Measurements from ENCODE around the gene FGF4. TPM values are rescaled to one million over a fixed set of nuclear protein-coding genes. Genes with fewer than 3 reads are reported as not detected.

The FGF4 gene
- total RNA-seq, 2 experiments from 2014 or later: not detected

DNA sequence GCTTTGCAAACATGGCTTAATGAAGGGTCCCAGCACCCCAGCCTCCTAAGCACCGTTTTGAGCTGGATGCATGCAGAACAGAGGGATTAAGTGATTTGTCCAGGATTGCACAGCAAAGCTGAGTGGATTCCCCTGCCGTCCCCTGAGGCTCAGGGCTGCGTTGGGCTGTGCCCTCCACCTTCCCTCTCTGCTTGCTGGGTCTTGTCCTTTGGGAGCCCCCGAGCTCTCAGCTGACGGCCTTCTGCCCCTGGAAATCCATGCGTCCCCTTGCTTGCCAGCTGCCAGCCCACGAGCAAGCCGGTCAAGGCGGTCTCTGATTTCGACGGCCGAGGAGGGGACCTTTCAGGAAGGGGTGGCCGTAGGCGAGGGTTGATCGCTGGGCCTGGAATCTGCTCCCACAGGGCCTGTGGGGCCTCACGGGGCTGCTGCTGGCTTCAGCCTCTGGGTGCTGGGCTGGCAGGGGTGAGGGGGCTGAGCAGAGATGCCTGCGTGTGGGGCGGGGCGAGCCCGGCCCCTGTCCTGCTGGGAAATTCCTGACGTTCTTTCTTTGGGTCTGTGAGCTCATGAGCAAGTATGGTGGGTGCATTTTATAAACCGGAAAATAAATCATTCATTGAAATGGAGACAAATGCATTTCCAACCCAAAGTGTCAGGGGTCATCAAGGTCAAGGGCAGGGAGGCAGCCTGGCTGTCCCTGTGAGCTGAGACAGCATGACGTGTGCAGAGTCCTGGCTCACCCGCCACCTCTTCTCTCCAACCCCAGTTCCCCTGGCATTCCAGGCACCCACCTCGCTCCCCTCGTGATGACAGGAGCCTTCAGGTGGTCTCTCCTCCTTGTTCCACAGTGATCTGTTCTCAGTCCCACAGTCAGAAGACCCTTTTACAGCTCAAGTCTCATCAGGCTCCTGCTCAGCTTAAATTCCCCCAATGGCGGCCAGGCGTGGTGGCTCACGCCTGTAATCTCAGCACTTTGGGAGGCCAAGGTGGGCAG lies 28.1 kb downstream of the FGF4 start:
- ChIA-PET POLR2A (no interaction called here), CTCF (no interaction called here)
- Mint-ChIP-seq H3K36me3 (ENCODE audit: low read depth) (no peaks in the 10 kb centered on the region), H3K4me1 (ENCODE audit: low read depth) (no peaks in the 10 kb centered on the region), H3K27ac (no peak overlapping the region), H3K9me3 (no peaks in the 10 kb centered on the region), H3K4me3 (no peak overlapping the region), H3K27me3 (peaks cover 6% of the 10 kb centered on the region)
- intact Hi-C loops (cut with micrococcal nuclease): no loop called here
- ATAC-seq (no peak), DNase-seq (no peak)
- TF ChIP-seq, protein P1, sequence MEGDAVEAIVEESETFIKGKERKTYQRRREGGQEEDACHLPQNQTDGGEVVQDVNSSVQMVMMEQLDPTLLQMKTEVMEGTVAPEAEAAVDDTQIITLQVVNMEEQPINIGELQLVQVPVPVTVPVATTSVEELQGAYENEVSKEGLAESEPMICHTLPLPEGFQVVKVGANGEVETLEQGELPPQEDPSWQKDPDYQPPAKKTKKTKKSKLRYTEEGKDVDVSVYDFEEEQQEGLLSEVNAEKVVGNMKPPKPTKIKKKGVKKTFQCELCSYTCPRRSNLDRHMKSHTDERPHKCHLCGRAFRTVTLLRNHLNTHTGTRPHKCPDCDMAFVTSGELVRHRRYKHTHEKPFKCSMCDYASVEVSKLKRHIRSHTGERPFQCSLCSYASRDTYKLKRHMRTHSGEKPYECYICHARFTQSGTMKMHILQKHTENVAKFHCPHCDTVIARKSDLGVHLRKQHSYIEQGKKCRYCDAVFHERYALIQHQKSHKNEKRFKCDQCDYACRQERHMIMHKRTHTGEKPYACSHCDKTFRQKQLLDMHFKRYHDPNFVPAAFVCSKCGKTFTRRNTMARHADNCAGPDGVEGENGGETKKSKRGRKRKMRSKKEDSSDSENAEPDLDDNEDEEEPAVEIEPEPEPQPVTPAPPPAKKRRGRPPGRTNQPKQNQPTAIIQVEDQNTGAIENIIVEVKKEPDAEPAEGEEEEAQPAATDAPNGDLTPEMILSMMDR (IDR thresholded peaks at IDR 0.05): no peak

DNA sequence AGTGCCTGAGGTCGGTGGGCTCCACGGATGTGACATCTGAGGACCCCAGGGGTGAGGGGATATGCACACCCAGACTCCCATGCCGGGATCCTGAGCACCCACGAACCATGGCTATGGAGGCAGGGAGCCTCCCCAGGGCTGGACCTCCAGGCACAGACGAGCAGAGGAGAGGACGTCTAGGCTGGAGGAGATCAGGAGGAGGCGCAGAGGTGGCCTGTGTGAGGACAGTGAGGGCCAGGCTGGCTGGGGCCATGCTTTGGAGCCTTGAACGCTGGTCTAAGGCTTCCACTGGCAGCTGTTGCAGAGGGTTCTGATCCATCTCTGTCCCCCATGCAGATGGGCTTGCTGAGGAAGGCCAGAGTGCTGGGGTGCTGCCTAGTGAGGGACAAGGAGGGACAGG lies 29.0 kb downstream of the FGF4 start:
- H3K36me3 Mint-ChIP-seq (ENCODE audit: low read depth): no peaks in the 10 kb centered on the region
- TF ChIP-seq, protein P1 (IDR thresholded peaks at IDR 0.05): no peak
- ATAC-seq: no peak

DNA sequence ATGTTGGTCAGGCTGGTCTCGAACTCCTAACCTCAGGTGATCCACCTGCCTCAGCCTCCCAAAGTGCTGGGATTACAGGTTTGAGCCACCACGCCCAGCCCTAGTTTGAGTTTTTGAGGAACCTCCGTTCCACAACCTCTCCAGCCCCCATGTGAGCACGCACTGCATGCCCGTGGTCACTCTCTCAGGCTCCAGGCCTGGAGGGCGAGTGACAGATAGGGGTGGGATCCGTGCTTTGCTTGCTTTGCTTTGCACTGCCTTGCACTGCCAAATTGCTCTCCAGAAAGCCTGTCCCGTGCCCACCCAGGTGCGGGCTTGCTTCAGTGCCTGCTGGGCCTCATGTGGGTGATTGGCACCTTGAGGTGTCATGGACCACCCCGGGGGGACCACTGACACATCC lies 29.9 kb downstream of the FGF4 start:
- ChIA-PET POLR2A (no interaction called here), CTCF (no interaction called here)
- intact Hi-C loops (cut with micrococcal nuclease): no loop called here
- no peaks in the 10 kb centered on the region for H3K36me3 Mint-ChIP-seq (ENCODE audit: low read depth)
- H3K9me3 Mint-ChIP-seq: no peaks in the 10 kb centered on the region
- H3K27ac Mint-ChIP-seq: no peak overlapping the region
- H3K4me3 Mint-ChIP-seq: no peak overlapping the region
- TF ChIP-seq, protein P1 (IDR thresholded peaks at IDR 0.05): no peak
- ATAC-seq (no peak), DNase-seq (no peak)
- H3K4me1 Mint-ChIP-seq (ENCODE audit: low read depth): no peaks in the 10 kb centered on the region
- peaks cover 6% of the 10 kb centered on the region for H3K27me3 Mint-ChIP-seq

More for the DNA sequence above, 29.0 kb downstream of the FGF4 start:
- Mint-ChIP-seq H3K4me3 (no peak overlapping the region), H3K4me1 (ENCODE audit: low read depth) (no peaks in the 10 kb centered on the region), H3K9me3 (no peaks in the 10 kb centered on the region), H3K27ac (no peak overlapping the region), H3K27me3 (peaks cover 6% of the 10 kb centered on the region)
- DNase-seq: no peak
- intact Hi-C loops (cut with micrococcal nuclease): no loop called here
- POLR2A ChIA-PET: no interaction called here
- CTCF ChIA-PET: no interaction called here

DNA sequence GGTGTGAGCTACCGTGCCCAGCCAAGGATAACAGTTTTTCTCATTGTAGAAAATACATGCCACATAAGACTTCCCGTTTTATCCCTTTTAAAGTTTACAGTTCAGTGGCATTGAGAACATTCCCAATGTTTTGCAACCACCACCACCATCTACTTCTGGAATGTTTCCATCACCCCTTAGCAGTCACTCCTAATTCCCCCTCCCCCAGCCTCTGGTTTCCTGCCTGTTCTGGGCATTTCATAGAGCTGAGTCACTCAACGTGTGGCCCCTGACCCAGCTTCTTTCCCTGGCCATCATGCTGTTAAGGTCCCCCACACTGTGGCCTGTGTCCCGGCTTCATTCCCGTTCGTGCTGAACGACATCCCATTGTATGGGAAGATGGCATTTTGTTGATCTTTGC lies 30.7 kb downstream of the FGF4 start:
- no peak for ATAC-seq
- intact Hi-C loops (cut with micrococcal nuclease): no loop called here
- Mint-ChIP-seq H3K27me3 (peaks cover 6% of the 10 kb centered on the region), H3K36me3 (ENCODE audit: low read depth) (no peaks in the 10 kb centered on the region), H3K4me3 (no peak overlapping the region), H3K9me3 (peaks cover 1% of the 10 kb centered on the region), H3K4me1 (ENCODE audit: low read depth) (no peaks in the 10 kb centered on the region), H3K27ac (no peak overlapping the region)
- DNase-seq: no peak
- POLR2A ChIA-PET: no interaction called here
- CTCF ChIA-PET: no interaction called here
- TF ChIP-seq, protein P1 (IDR thresholded peaks at IDR 0.05): no peak

DNA sequence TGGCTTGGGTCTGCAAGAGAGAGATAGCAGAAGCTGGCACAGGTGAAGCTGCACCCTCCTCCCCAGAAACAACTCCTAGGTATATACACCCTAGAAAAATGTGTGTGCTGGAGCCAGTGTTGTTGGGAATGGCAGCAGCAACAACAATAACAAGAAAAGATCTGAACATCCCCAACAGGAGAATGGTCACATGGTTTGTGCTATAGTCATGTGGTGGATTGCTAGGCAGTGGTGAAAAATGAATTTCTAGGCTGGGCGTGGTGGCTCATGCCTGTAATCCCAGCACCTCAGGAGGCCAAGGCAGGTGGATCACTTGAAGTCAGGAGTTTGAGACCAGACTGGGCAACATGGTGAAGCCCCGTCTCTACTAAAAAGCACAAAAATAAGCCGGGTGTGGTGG lies 40.3 kb downstream of the FGF4 start:
- CTCF ChIA-PET: no interaction called here
- POLR2A ChIA-PET: no interaction called here
- intact Hi-C loops (cut with micrococcal nuclease): no loop called here
- DNase-seq (no peak), ATAC-seq (no peak)
- Mint-ChIP-seq H3K9me3 (peaks cover 14% of the 10 kb centered on the region), H3K4me1 (ENCODE audit: low read depth) (no peaks in the 10 kb centered on the region), H3K27ac (no peak overlapping the region), H3K4me3 (no peak overlapping the region), H3K36me3 (ENCODE audit: low read depth) (peaks cover 3% of the 10 kb centered on the region), H3K27me3 (peaks cover 15% of the 10 kb centered on the region)
- TF ChIP-seq, protein P1 (IDR thresholded peaks at IDR 0.05): no peak

Data from activated CD8-positive, alpha-beta T cell treated with anti-CD3 and anti-CD28 coated beads for 36 hours (primary cell).